IPS-18c (cell line): ENCODE data around the gene CFAP97D1.

ENCODE experiments used
- H3K4me3 ChIP-seq: 2 replicates; pipeline ENCODE4 v1.7.0; 2013; ENCODE audit warnings: low read depth, mild to moderate bottlenecking, low read length, moderate library complexity; ENCODE audit not compliant: insufficient read depth
- H3K9me3 ChIP-seq: one replicate; pipeline ENCODE4 v1.6.1; 2013; ENCODE audit warnings: mild to moderate bottlenecking, low read length, moderate library complexity; ENCODE audit not compliant: control insufficient read depth, insufficient read depth

CFAP97D1 gene

DNA sequence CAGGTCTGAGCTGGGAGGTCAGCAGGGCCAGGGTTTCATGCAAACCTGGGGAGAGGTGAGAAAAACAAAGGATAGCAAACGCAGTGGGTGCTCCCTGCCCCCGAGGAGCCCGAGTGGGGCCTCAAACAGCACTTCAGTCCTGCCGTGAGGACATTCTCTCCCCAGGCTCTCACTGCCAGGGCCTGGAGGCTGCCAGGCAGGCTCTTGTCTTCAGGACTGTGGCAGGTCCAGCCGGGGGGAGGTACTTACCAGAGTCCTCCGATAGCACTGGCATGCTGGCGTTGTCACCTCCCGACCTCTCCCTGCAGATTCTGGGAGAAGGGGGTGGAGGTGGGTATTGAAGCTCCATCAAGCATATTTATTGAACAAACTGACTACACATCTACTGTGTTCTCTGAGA lies 51.4 kb downstream of the CFAP97D1 start:
- Histone ChIP-seq H3K9me3 (no peaks in the 10 kb centered on the region), H3K4me3 (no peak overlapping the region)

DNA sequence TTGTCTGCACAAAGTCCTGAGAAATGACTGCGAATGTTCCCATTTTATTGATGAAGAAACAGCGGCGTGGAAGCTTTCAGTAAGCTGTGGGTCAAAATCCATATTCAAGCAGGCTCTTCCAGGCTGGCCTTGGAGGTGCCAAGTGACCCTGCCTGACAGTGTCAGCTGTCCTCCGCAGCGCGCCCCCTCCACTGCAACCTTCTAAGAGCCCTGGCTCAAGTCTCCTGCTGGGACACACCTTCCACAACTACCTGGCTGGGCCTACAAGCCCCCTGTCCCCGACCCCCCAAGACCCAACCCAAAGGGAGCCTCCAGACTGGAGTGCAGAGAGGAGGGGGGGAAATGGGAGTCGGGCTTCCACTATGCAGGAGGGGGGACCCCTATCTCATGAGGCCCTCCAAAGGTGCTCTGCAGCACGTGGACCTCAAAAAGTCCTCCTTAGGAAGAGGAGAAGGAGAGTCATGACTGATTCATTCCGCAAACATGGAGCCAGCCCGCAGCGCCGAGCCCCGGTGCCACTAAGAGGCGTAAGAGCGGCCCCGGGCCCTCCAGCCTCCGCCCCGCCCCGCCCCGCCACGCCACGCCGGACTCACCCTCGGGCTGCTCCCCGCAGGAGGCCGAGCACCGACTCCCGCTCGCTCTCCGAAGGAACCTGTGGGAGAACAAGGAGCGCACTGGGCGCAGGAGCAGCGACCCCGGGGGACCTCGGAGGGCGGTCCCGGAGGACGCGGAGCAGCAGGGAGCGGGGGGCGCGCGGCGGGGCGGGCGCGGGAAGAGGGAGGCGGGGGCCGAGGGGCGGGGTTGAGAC lies 52.1 kb downstream of the CFAP97D1 start:
- Histone ChIP-seq H3K4me3 (peak overlapping the region; percentile 56), H3K9me3 (no peaks in the 10 kb centered on the region)

DNA sequence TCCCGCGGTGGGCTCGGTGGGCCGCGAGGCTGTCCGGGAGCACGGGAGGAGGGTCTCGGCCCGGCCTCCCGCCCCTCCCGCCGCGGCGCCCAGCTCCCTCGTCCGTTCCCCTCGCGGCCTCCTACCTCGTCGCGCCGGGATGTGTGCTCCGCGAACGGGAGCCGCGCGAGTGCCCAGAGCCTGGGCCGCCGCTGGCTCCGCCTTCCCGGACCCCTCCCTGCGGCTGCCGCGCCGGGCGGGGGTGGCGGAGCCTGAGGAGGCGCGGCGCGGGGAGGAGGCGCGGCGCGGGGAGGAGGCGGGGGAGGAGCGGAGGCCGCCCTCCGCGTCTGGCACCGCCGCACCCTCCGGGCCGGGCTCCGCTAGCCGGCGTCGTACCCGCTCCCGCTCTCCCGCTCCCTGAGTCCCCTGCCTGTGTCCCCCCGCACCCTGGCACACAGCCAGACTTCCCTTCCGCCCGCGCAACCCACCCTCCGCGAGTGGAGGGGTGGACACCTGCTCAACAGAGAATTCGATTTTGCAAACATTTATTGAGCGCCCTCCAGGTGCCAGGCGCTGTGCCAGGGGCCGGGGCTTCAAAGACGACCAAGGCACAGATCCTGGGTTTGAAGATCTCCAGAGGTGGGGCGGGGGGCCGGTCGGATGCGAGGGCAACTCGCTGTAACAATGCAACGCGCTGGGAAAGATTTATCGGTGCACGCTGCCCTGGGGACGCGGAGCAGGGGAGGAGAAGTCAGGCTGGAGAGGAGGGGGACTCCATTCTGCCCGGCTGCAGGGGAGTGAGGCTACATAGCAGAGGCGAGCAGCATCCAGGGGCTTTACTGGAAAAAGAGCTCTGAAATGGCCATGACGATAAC lies 53.0 kb downstream of the CFAP97D1 start, which contains the start of gene MPP3:
MPP3 (minus strand) TSS at position 171 of the 854 bp plus-strand sequence. CDS start 1,240 bp downstream, outside the sequence.
- Histone ChIP-seq H3K4me3 (peak within 1 kb of the TSS; percentile 73), H3K9me3 (no peaks in the 10 kb centered on the region)

DNA sequence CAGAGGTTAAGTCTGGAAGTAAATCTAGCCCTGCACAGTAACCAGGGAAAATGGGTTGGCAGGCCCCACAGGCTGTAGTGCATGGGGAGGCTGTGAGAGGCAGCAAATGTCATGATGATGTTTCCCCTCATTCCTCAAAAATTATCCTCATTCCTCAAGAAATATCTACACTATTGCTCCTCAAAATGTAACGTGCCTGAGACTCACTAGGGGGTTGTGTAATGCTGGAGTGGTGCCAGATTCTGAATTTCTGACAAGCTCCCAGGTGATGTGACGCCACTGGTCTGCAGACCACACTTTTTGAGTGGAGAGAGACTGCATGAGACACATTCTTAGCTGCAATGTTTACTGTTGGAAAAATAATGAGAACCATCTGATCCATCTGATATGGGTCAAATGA lies 53.9 kb downstream of the CFAP97D1 start:
- Histone ChIP-seq H3K9me3 (no peaks in the 10 kb centered on the region), H3K4me3 (no peak overlapping the region; the same call in 1 of the 2 replicates)
